RPMI8226 (cell line): ENCODE results near the gene SEBOX.

ENCODE experiments used
- DNase-seq: peaks from one replicate; pipeline ENCODE4 v3.0.0-alpha.2; 2015

Gene SEBOX

GRCh38 chr17:28317099-28317965, 47.7 kb downstream of the SEBOX start:
- no peak for DNase-seq

- DNase-seq, result no peak
These were observed 48.9 kb downstream of the SEBOX start for GRCh38 chr17:28315846-28316705.

- DNase-seq, result no peak
These were observed 51.2 kb downstream of the SEBOX start for GRCh38 chr17:28313841-28314240.
